AG04449 (cell line): ENCODE data around the gene SMOC1.

Experiments
- CTCF ChIA-PET: fragments of 350-600 bp; formaldehyde crosslinking; extraction: SDS; loops from one replicate; lab custom pipeline; 2021; ENCODE audit warnings: antibody characterized with exemption; lab: Yijun Ruan, JAX
- POLR2A ChIA-PET: fragments of 400-600, 350-600 bp; formaldehyde crosslinking; extraction: SDS; loops from one replicate; lab custom pipeline; 2020; ENCODE audit warnings: antibody characterized with exemption, inconsistent platforms; lab: Yijun Ruan, JAX
- DNase-seq: peaks from one replicate; pipeline ENCODE4 v3.0.0-alpha.2; 2010; ENCODE audit warnings: low read depth, low spot score
- H3K4me3 ChIP-seq: 2 replicates; pipeline ENCODE4 v1.5.1; 2011; ENCODE audit warnings: low read depth, mild to moderate bottlenecking, control low read depth, low read length
- CTCF ChIP-seq: IDR thresholded peaks from one replicate; pipeline ENCODE4 v1.5.1; 2011; ENCODE audit warnings: mild to moderate bottlenecking, moderate library complexity, low read length, control low read depth, inconsistent platforms; ENCODE audit not compliant: insufficient read depth; ENCODE audit errors: missing control alignments

SMOC1 gene

DNA sequence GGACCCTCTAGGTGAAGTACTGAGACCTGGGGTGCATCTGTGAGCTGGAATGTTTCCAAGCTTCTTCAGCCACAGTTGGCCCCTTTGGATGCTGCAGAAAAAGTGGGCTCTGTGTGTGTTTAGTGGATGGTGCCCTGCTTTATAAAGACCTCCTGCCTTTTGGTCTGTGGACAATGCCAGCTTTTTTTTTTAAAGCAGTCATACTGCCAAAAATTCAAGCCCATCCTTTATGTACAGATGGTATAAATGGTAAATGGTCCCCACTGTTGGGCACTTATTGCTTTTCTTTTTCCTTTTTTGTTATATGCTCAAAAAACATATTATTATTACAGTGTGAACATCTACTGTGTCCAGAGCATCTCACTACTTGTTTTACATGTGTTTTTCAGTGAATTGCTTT, 81.1 kb downstream of the SMOC1 start:
- POLR2A ChIA-PET = no interaction called here
- no peak for TF ChIP-seq CTCF
- DNase-seq = no peak
- H3K4me3 ChIP-seq = no peak overlapping the region
- CTCF ChIA-PET = no interaction called here

- no peak overlapping the region for H3K4me3 ChIP-seq
- CTCF ChIA-PET = no interaction called here
- no peak for DNase-seq
- POLR2A ChIA-PET = no interaction called here
- TF ChIP-seq CTCF = no peak
Measured at GRCh38 chr14:69963966-69964365, 84.8 kb downstream of the SMOC1 start.

DNA sequence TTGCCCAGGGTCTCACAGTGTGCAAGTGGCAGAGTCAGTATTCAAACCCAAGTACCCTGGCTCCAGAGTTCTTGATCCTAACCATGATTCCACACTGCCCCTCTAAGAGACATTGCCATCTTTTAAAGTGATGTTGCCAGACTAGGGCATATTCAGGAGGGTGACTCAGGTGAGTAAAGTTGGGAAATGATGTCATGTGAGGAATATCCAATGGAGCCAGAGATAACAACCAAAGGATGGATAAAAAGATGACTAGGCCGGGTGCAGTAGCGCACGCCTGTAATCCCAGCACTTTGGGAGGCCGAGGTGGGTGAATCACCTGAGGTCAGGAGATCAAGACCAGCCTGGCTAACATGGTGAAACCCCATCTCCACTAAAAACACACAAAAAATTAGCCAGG, 85.6 kb downstream of the SMOC1 start:
- DNase-seq = no peak
- no peak for TF ChIP-seq CTCF
- ChIA-PET POLR2A (no interaction called here), CTCF (no interaction called here)
- H3K4me3 ChIP-seq = no peak overlapping the region

- no peak for TF ChIP-seq CTCF
- POLR2A ChIA-PET = no interaction called here
- H3K4me3 ChIP-seq = no peak overlapping the region
- no peak for DNase-seq
- CTCF ChIA-PET = no interaction called here
Measured at GRCh38 chr14:69968132-69968531, 88.9 kb downstream of the SMOC1 start.

DNA sequence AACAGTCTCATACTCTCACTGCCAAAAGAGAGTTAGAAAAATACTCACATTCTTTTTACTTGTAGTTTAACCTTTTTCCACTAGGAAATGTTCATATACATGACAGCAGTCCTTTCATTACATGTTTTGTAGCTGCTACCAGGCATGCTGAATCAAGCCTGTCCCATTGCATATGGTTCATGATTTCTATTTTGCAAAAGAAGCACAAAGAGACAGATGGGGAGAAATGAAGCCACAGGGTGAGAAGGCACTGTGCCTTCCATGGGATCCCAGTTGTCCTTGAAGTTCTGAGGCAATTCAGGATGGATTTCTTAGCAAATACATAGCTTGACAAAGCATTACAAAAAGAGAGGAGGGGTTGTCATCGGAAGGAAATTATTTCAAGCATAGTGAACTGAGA, 89.5 kb downstream of the SMOC1 start:
- H3K4me3 ChIP-seq = no peak overlapping the region
- DNase-seq = no peak
- CTCF ChIA-PET = no interaction called here
- POLR2A ChIA-PET = no interaction called here
- no peak for TF ChIP-seq CTCF

DNA sequence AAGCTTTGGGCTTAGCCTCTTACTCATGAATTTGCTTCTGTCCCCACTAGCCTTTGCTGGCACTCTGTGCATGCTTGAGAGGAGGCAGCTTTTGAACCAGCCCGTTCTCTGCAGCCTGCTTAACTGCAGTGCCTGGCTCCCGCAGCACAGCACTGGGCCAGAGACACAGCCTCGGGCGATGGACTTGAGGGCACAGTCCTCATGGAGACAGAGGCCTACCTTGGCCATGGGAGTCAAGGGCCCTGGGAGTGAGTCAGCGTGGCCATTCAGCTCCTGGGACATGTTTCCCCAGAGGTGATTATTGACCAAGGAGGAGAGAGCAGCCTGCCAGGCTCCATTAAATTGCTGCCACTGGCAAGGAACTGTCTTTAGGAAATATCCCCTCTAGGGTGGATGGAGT, 93.5 kb downstream of the SMOC1 start:
- DNase-seq = no peak
- no peak for TF ChIP-seq CTCF
- no peak overlapping the region for H3K4me3 ChIP-seq
- POLR2A ChIA-PET = no interaction called here
- CTCF ChIA-PET = no interaction called here
